GM04504 (cell line): ENCODE data around the gene PARP15.
A peak's percentile ranks its signal among the peaks of the same experiment; 100 is the strongest.
"Not testable (repeated sequence)": the region's sequence is repeated elsewhere in the genome, so short reads cannot be mapped to it uniquely, and the experiment has no call there.

Experiments used
- DNase-seq: peaks from one replicate; pipeline ENCODE4 v3.0.0-alpha.2; 2012; ENCODE audit warnings: low read depth

Gene PARP15

DNA sequence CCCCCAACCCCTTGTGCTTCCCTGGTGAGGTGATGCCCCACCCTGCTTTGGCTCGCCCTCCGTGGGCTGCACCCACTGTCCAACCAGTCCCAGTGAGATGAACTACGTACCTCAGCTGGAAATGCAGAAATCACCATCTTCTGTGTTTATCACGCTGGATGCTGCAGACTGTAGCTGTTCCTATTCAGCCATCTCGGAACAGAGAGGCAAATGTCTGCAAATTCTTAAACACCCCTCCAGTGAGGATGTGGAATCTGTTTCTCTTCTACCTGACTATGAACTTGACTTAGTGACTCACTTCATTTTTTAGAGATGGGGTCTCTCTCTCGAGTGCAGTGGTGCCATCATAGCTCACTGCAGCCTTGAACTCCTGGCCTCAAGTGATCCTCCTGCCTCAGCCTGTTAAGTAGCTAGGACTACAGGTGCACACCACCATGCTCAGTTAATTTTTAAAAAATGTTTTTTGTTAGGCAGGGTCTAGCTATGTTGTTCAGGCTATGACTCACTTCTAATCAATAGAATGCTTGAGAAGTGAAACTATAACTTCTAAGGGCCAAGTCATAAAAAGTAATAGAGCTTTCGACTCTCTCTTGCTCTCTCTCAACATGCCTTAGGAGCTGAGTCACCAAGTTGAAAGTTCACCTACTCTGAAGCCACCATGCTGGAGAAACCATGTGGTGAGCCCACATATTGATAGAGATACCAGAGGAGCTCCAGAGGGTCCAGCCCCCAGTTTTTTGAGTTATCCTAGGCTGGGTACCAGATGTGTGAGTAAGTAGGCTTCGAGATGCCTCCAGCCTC lies 91.7 kb downstream of the PARP15 start:
- no peak for DNase-seq

DNA sequence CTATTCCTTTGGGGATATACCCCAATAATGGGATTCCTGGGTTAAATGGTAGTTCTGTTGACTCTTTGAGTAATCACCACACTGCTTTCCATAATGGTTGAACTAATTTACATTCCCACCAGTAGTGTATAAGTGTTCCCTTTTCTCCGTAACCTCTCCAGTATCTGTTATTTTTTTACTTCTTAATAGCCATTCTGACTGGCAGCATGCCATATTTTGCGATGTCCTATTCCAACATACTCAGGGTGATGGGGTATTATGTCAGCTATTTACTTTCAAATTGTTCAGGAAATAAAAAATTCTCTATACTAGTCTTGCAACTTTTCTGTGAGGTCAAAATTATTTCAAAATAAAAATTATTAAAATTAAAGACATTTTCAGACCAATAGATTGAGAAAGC lies 94.1 kb downstream of the PARP15 start:
- no peak for DNase-seq

DNA sequence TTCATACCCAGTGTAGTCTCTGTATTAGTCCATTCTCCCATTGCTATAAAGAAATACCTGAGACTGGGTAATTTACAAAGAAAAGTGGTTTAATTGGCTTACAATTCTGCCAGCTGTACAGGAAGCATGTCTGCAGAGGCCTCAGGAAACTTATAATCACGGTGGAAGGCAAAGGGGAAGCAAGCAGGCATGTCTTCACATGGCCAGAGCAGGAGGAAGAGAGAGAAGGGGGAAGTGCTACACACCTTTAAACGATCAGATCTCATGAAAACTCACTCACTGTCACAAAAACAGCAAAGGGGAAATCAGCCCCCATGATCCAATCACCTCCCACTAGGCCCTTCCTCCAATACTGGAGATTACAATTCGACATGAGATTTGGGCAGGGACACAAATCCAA lies 96.9 kb downstream of the PARP15 start:
- DNase-seq = no peak

DNA sequence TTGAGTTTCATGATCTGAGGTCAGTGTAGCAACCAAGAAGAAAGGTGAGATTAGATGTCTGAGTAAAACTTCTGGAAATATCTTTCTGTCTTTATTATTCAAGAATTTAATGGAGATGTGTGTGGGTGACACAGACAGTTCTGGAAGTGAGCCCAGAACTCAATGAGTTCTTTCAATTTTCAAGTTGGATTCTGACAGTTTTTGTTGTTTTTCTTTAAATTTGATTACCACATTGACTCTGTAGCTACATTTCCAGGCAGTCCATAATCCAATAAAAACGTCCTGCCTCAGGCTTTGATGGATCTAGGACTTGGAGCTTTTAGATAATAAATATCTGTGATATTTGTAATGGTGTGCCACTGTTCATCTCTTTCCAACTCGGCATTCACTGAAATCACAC lies 99.3 kb downstream of the PARP15 start:
- DNase-seq = no peak

DNA sequence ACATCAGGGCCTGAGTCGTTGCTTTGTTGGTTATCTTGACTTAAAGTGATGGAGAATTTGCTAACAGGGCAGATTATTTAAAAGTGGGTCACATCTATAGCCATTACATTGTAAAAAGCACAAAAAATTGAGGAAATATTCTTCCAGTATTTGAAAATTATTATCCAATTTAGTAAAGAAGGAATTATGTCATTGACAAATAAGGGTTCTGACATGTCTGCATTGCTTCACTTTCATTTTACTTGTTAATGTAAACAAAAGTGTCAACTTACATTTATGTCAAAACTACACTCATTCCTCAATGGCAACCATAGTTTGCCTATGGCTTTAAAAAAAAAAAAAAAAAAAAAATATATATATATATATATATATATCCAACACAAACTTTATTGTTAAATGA lies 99.8 kb downstream of the PARP15 start:
- no peak for DNase-seq

DNA sequence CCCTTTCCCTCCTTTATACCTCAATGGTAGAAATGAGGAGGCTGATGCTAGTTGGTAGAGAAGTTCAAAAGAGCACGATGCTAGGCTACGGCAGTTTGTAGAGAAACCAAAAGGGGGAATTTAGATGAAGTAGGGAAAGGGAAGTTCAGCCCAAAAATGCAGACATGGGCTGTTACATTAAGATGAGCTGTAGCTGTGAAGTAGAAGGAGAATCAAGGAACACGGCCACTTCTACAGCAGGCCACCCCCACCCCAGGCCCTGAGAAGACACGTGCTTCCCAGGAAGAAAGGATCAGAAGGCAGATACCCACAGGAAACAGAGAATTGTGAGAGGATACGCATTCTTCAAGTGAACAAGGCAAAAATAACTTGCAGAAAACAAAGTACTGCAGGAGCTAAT lies 101.1 kb downstream of the PARP15 start:
- no peak for DNase-seq

DNA sequence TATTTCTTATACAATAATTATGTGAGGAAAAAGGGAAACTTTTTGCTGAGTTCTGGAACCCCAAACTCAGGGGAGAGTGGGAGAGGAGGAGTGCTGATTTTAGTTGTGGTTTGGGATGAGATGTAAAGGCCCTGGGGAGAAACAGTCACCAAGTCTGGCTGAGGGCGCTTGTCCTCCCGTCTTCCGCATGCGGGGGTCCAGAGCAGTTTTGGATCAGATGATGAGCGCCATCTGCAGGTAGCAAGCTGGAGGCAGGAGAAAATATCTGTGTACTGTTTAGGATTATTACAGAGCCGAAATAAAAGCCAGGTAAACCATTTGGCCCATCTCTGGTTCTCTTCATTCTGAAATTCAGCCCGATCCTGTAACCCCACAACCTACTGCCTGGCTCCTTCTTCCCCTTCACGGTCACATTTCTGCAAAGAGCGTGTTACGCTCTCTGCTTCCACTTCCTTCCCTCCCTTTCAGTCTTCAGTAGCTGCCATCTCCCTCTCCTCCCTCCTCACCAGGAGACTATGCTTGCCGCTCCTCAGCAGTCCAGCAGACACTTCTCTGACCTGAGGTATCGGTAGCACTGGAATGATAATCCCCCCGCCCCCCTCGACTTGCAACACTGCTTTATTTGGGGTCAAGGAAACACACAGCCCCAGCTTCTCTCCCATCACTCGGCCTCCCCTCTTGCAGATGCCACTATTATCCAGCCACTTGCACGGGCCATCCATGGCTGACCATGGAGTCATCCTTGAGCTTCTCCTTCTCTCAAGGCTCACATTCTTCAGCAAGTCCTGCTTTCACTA lies 101.8 kb downstream of the PARP15 start:
- DNase-seq = peak; percentile 53

DNA sequence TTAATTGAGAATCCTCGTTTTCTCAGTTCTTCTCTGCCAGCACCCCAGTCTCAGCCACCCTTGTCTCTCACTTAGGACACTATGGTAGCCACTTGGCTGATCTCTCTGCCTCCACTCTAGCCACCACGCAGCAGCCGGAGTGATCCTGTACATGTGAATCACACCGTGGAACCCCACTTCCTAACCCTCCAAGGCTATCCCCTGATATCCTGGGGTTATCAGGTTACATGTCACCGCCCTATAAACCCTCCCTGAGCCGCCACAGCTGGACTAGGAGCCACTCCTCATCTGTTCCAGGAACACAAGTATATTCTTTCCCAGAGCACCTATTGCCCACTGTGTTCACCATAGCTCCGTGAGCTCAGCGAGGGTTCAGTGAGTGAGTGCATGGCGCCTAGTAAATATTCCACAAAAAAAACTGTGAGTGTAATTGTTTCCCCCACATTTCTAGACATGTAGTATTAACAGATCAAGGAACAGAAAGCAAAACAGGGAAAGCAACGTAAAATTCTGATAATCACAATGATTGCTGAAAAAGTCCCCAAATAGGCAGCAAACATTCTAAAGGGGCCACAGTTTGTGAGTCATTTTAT lies 102.5 kb downstream of the PARP15 start:
- no peak for DNase-seq

DNA sequence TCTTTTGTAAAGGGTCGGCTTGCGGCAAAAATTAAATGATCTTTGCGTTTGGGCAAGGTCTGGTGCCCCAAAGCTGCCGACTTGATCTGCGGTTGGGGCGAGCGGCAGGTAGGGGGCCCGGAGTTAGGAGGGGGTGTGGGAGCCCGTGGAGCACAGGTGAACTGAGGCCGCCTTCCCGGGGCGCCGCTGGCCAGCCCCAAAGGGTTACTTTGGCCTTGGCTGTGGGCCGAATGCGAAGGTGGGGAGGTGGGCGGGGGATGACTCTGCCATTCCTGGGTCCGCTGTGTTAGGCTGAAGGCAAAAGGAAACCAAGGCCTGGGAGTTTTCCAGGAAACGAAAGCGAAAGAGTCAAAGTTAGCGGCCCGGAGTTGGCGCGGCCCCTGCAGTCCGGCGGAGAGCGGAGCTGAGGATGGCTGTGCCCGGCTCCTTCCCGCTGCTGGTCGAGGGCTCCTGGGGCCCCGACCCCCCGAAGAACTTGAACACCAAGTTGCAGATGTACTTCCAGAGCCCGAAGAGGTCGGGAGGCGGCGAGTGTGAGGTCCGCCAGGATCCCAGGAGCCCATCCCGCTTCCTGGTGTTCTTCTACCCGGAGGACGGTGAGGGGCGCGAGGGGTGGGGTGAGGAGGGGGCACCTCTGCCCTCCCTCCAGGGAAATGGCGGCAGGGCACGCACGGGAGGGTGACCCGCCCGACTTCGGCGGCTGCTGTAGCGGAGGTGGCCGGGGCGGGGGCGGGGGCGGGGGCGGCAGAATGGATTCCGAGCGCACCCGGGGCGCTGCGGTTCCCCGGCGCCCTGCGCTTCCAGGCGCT lies 103.2 kb downstream of the PARP15 start, which contains the start of gene PARP14:
TSS of gene PARP14 (plus strand) at position 365 of the 809 bp plus-strand sequence. CDS start at position 410, 45 bp downstream.
- DNase-seq = peak; percentile 57

DNA sequence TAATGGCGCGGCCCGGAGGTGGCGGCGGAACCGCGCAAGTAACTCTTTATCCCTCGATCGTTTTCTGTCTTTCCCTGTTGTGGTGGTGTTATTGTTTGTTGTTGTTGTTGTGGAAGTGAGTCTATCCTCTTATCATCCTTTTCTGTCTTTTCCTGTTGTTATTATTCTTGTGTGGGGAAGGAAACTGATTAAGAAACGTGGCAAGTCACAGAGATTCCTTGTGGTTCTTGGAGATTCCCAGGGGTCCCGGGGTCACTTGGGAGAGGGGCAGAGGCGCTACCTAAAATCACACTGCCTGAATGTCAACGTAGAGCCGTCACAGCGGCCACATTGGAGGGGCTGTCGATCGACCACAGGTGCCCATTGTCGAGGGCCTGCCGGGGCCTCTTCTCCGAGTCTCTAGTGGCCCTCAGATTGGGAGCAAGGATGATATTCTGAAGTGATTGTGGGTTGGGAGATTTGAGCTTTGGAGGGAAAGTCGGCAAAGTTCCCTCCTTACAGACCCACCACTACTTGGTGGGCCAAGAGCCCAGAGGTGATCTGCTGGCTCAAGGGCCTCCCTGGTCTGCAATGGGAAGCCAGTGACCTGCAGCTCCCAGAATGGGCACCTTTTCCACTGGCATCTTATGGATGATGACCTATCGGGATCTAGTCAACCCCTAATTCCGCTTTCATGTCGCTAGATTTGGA lies 104.0 kb downstream of the PARP15 start:
- DNase-seq = no peak

DNA sequence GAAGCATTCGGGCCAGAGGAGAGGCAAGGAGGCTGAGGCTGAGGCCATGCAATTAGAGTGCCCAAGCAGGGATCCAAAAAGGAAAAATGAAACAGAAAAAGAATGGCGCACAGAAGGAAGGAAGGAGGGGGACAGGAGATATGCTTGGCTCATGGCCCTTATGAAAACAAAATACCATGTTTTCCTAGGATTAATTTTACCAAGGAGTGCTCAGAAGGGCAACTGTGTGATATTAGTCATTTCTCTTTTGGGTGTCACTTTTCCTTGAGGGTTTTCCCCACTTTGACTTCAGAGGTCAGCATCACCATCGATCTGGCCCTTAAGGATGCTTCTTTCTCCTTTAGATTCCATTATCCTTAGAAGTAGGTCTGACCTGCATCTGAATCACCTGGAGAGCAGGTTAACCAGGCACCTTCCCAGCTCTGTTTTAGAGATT lies 104.5 kb downstream of the PARP15 start:
- DNase-seq = no peak

DNA sequence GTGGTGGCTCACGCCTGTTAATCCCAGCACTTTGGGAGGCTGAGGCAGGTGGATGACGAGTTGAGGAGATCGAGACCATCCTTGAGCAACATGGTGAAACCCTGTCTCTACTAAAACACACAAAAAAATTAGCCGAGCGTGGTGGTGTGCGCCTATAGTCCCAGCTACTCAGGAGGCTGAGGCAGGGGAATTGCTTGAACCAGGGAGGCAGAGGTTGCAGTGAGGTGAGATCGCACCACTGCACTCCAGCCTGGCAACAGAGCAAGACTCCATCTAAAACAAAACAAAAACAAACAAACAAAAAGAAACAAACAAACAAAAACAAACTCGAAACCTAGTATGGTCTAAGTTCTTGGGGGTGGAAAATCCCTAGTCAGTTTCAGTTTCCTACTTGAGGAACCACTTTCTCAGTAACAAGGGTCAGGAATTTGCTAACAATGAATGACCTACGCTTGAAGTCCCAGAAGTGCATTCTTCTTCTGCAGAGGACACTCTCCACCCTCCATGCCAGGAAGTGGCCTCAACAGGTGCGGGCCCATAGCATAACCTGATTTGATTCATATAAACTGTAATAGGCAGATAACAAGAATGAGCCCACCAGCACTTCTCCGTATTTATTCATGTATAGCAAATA lies 105.4 kb downstream of the PARP15 start:
- DNase-seq = not testable (repeated sequence)

DNA sequence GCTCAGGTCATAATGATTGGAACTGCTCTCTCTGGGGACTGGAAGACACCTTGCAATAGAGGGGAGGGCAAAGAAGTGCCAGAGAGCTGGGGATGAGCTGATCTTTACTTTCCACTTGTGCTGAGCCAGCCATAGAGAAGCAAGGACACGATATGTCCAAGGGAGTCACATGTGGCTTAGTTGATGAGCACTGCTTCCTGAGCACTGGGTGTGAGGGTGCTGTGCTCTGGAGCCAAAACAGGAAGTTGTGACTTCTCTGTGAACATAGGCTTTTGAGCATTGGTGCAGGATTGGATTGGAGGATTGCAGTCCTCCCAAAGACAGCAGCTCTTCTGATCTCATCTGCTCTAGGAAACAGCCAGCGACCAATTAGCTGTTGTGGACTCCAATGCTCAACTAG lies 109.8 kb downstream of the PARP15 start:
- no peak for DNase-seq
